Duodenal mucosa (tissue), 2 donors: ENCODE results near the gene CCNT2.
"Not testable (repeated sequence)": the region's sequence is repeated elsewhere in the genome, so short reads cannot be mapped to it uniquely, and the experiment has no call there.

Experiments used
- H3K27ac ChIP-seq: one replicate; pipeline ENCODE4 v1.7.0; 2013; ENCODE audit warnings: low read depth, low read length
- H3K27me3 ChIP-seq, 2 donors: one replicate each; pipeline ENCODE4 v1.7.0; 2013; ENCODE audit warnings: low read length in 2 of 2, control low read depth in 1 of 2; ENCODE audit not compliant: insufficient read depth in 2 of 2, control insufficient read depth in 1 of 2
- H3K36me3 ChIP-seq, 2 donors: one replicate each; pipeline ENCODE4 v1.7.0; 2013; ENCODE audit warnings: low read length in 2 of 2, control low read depth in 1 of 2; ENCODE audit not compliant: insufficient read depth in 2 of 2, control insufficient read depth in 1 of 2
- H3K4me1 ChIP-seq, 2 donors: one replicate each; pipeline ENCODE4 v1.7.0; 2013; ENCODE audit warnings: low read length in 2 of 2, control low read depth in 1 of 2; ENCODE audit not compliant: insufficient read depth in 2 of 2, control insufficient read depth in 1 of 2
- H3K4me3 ChIP-seq, 2 donors: one replicate each; pipeline ENCODE4 v1.7.0; 2013; ENCODE audit warnings: low read length in 2 of 2, low read depth in 1 of 2
- H3K9ac ChIP-seq, 2 donors: one replicate each; pipeline ENCODE4 v1.7.0; 2013; ENCODE audit warnings: low read length in 2 of 2, low read depth in 1 of 2
- H3K9me3 ChIP-seq, 2 donors: one replicate each; pipeline ENCODE4 v1.7.0; 2013; ENCODE audit warnings: low read length in 2 of 2, control low read depth in 1 of 2; ENCODE audit not compliant: control insufficient read depth in 1 of 2

Gene CCNT2

DNA sequence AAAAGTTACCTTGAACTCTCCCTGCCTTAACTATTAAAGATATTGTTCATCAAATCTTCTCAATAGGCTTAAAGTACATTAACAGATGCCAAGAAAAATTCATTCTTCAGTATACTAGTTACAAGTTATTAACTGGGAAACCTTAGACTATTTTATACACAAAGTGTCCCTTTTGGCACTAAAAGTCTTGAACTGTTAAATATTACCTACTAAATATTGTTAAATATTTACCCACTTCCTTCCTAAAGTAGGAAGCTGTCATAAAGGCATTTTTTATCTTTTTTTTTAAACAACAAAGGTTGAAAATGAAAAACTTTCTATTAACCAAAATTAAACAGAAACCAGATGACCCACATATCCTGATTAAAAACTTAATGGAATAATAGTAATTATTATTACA, 19.4 kb upstream of the CCNT2 start:
- Histone ChIP-seq H3K4me1 (no peaks in the 10 kb centered on the region), H3K36me3 (no peaks in the 10 kb centered on the region), H3K9me3 (no peaks in the 10 kb centered on the region), H3K27me3 (no peaks in the 10 kb centered on the region), H3K27ac (no peak overlapping the region), H3K4me3 (no peak overlapping the region), H3K9ac (no peak overlapping the region)

GRCh38 chr2:134900151-134900550, 18.5 kb upstream of the CCNT2 start:
- Histone ChIP-seq H3K27me3 (no peaks in the 10 kb centered on the region), H3K4me3 (no peak overlapping the region), H3K36me3 (no peaks in the 10 kb centered on the region), H3K9ac (no peak overlapping the region), H3K27ac (no peak overlapping the region), H3K4me1 (no peaks in the 10 kb centered on the region), H3K9me3 (no peaks in the 10 kb centered on the region)

- not testable (repeated sequence) for H3K9ac ChIP-seq, H3K27me3 ChIP-seq, H3K9me3 ChIP-seq, H3K36me3 ChIP-seq, H3K4me3 ChIP-seq, H3K27ac ChIP-seq, H3K4me1 ChIP-seq
Observed at GRCh38 chr2:134903701-134904100, 14.9 kb upstream of the CCNT2 start.

GRCh38 chr2:134905168-134905567, 13.5 kb upstream of the CCNT2 start:
- no peaks in the 10 kb centered on the region for H3K4me1 ChIP-seq
- no peaks in the 10 kb centered on the region for H3K27me3 ChIP-seq
- no peaks in the 10 kb centered on the region for H3K36me3 ChIP-seq
- H3K4me3 ChIP-seq: no peak overlapping the region
- H3K9ac ChIP-seq: no peak overlapping the region
- H3K27ac ChIP-seq: no peak overlapping the region
- H3K9me3 ChIP-seq: peaks cover 0 to 6% of the 10 kb centered on the region in 2 donors

DNA sequence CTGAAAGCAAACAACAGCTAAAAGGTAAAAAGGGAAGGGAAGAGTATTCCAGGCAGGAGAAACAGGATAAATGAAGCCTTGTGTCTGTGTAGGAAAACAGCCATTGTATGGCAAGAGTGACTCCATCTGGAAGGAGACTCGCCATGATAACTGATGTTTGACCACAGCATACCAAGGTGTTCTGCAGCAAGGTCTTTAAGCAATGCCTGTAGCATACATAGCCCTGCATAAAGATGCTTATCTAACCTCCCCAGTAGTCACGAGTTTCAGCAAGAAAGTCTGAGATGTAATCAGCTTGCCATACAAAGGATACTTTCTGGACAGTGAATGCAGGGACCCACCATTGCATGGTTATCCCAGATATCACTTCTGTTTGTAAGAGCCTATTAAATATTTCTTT, 11.9 kb upstream of the CCNT2 start:
- H3K4me1 ChIP-seq: no peaks in the 10 kb centered on the region
- no peaks in the 10 kb centered on the region for H3K36me3 ChIP-seq
- no peak overlapping the region for H3K4me3 ChIP-seq
- peaks cover 0 to 6% of the 10 kb centered on the region in 2 donors for H3K9me3 ChIP-seq
- H3K9ac ChIP-seq: no peak overlapping the region
- no peaks in the 10 kb centered on the region for H3K27me3 ChIP-seq
- H3K27ac ChIP-seq: no peak overlapping the region

- not testable (repeated sequence) for H3K9me3 ChIP-seq, H3K36me3 ChIP-seq, H3K4me3 ChIP-seq
Observed at GRCh38 chr2:134907441-134908116, 11.0 kb upstream of the CCNT2 start.

DNA sequence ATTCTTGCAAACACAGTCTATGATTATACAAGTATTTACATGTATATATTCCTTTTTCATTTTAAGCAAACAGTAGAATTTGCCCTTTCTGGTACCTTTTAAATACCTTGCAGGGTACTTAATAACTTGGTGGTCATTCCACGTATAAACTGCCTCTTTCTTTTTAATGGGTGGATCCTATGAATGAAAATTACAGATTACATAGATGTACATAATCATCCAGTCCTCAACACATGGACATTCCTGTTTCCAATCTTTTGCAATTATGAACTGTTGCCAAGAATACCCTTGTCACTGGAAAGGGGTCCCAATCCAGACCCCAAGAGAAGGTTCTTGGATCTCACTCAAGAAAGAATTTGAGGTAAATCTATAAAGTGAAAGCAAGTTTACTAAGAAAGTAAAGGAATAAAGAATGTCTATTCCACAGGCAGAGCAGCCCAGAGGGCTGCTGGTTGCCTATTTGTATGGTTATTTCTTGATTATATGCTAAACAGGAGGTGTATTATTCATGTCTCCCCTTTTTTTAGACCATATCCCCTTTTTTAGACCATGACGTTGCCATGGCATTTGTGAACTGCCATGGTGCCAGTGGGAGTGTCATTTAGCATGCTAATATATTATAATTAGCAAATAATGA, 7.7 kb upstream of the CCNT2 start:
- no peak overlapping the region for H3K27ac ChIP-seq
- no peaks in the 10 kb centered on the region for H3K36me3 ChIP-seq
- no peak overlapping the region for H3K4me3 ChIP-seq
- H3K9me3 ChIP-seq: peaks cover 0 to 6% of the 10 kb centered on the region in 2 donors
- H3K27me3 ChIP-seq: no peaks in the 10 kb centered on the region
- no peaks in the 10 kb centered on the region for H3K4me1 ChIP-seq
- no peak overlapping the region for H3K9ac ChIP-seq

More at GRCh38 chr2:134907441-134908116, 11.0 kb upstream of the CCNT2 start:
- not testable (repeated sequence) for H3K27me3 ChIP-seq, H3K9ac ChIP-seq, H3K4me1 ChIP-seq, H3K27ac ChIP-seq

GRCh38 chr2:134911400-134911785, 7.2 kb upstream of the CCNT2 start:
- no peaks in the 10 kb centered on the region for H3K36me3 ChIP-seq

DNA sequence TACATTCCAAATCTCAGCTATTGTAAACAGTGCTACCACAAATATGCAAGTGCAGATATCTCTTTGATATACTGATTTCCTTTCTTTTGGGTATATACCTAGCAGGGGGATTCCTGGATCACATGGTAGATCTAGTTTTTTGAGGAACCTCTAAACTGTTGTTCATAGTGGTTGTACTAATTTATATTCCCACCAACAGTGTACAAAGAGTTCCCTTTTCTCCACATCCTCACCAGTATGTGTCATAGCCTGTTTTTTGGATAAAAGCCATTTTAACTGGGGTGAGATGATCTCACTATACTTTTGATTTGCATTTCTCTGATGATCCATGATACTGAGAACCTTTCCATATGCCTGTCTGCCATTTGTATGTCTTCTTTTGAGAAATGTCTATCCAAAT, 6.3 kb upstream of the CCNT2 start:
- peaks cover 0 to 4% of the 10 kb centered on the region in 2 donors for H3K4me1 ChIP-seq
- no peaks in the 10 kb centered on the region for H3K27me3 ChIP-seq
- no peak overlapping the region for H3K9ac ChIP-seq
- no peaks in the 10 kb centered on the region for H3K36me3 ChIP-seq
- H3K27ac ChIP-seq: no peak overlapping the region
- no peak overlapping the region for H3K4me3 ChIP-seq
- H3K9me3 ChIP-seq: peaks cover 0 to 5% of the 10 kb centered on the region in 2 donors

More at GRCh38 chr2:134911400-134911785, 7.2 kb upstream of the CCNT2 start:
- H3K9me3 ChIP-seq: peaks cover 0 to 6% of the 10 kb centered on the region in 2 donors
- no peak overlapping the region for H3K27ac ChIP-seq
- H3K27me3 ChIP-seq: no peaks in the 10 kb centered on the region
- no peak overlapping the region for H3K4me3 ChIP-seq
- no peak overlapping the region for H3K9ac ChIP-seq
- H3K4me1 ChIP-seq: no peaks in the 10 kb centered on the region

DNA sequence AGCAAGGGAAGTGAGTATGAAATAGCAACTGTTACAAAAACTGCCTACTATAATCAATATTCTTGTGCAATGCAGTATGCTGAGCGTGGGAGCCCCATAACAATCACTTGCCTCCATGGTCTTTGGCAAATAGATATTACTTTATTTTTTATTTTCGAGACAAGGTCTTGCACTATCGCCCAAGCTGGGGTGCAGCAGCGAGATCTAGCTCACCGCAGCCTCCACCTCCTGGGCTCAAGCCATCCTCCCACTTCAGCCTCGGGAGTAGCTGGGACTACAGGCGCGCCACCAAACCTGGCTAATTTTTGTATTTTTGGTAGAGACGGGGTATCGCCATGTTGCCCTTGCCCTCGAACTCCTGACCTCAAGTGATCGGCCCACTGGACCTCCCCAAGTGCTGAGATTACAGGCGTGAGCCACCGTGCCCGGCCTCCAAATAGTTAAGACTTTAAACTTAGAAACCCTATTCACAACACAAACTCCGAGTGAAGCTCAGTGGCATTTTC, 1.2 kb upstream of the CCNT2 start:
- Histone ChIP-seq H3K27me3 (no peaks in the 10 kb centered on the region), H3K27ac (peak overlapping the region; percentile 85), H3K9ac (peak overlapping the region; percentile 70 to 73), H3K9me3 (no peaks in the 10 kb centered on the region), H3K4me1 (peaks cover 19 to 30% of the 10 kb centered on the region in 2 donors), H3K36me3 (no peaks in the 10 kb centered on the region), H3K4me3 (peak overlapping the region; percentile 83 to 87)
